Activated CD8-positive, alpha-beta memory T cell treated with anti-CD3 and anti-CD28 coated beads, Interleukin-2, amount 50 U/mL, for 24 hours (primary cell): ENCODE data around the gene PDE6A.

ENCODE experiments used
- DNase-seq: peaks from one replicate; pipeline ENCODE4 v3.0.0-alpha.2; 2020; ENCODE audit errors: extremely low read depth

Gene PDE6A

DNA sequence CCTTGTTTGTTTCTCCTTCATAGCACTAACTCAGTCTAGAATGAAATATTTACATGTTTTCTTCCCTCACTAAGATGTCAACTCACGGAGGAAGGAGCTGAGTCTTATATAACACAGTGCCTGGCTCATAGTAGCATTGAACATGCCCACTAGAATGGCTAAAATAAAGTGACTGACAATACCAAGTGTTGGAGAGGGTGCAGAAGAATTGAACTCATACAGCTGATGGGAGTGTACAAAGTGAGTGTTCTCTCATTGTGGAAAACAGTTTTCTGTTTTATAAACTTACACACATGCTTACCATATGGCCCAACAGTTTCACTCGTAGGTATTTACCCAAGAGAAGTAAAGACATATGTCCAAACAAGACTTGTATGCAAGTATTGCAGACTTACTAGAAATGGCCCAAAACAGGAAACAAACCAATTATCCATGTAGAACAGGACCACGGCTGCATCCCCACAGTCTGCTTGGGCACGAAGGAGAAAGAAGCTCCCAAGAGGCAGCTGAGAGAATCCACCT lies 127.0 kb downstream of the PDE6A start:
- no peak for DNase-seq

GRCh38 chr5:149816661-149817060 lies 127.9 kb downstream of the PDE6A start:
- no peak for DNase-seq

DNA sequence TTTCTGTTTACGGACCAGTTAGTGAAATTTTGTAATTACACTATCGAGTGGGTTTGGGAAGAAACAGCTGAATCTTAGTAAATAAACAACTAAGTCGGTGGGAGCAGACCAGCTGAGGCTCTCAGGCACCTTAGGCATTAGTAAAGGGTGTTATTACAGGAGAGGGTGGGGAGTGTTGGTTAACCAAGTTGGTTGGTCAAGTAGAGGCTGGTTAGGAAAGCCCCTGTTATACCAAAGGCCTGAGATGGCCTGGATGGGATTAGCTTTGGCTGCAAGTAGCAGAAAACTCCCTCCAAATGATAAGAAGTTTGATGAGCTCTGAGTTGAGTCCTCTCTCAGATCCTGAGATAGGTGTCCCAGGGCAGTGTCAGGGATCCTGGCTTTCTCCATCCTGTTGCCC lies 133.1 kb downstream of the PDE6A start:
- no peak for DNase-seq

GRCh38 chr5:149810856-149811255 lies 133.7 kb downstream of the PDE6A start:
- DNase-seq, result no peak

- DNase-seq, result no peak
Measured at GRCh38 chr5:149809931-149810691, 134.5 kb downstream of the PDE6A start.

- no peak for DNase-seq
Measured at GRCh38 chr5:149808264-149808982, 136.2 kb downstream of the PDE6A start.
